Skin of body (tissue), 3 donors: ENCODE data around the gene RIPK4. TPM values are rescaled to one million over a fixed set of nuclear protein-coding genes. Genes with fewer than 3 reads are reported as not detected.

Experiments used
- DNase-seq: peaks from one replicate; lab custom pipeline; 2025; lab: John Stamatoyannopoulos, UW
- small RNA-seq: library from RNA; depleted of rRNA; stranded (forward); fragments of <200 nt; gene quantifications from one replicate; pipeline ENCODE3, GENCODE V24; 2014; ENCODE audit warnings: low replicate concordance
- total RNA-seq: library from RNA; depleted of rRNA; stranded (reverse); fragments of >200 nt; gene quantifications from one replicate; pipeline ENCODE4 v1.2.3, GENCODE V29; 2014

The RIPK4 gene
- total RNA-seq, 1 donor from 2014 or later, result 12.5 TPM

- DNase-seq, result no peak
Measured at GRCh38 chr21:41692185-41692565, 74.7 kb downstream of the RIPK4 start.

DNA sequence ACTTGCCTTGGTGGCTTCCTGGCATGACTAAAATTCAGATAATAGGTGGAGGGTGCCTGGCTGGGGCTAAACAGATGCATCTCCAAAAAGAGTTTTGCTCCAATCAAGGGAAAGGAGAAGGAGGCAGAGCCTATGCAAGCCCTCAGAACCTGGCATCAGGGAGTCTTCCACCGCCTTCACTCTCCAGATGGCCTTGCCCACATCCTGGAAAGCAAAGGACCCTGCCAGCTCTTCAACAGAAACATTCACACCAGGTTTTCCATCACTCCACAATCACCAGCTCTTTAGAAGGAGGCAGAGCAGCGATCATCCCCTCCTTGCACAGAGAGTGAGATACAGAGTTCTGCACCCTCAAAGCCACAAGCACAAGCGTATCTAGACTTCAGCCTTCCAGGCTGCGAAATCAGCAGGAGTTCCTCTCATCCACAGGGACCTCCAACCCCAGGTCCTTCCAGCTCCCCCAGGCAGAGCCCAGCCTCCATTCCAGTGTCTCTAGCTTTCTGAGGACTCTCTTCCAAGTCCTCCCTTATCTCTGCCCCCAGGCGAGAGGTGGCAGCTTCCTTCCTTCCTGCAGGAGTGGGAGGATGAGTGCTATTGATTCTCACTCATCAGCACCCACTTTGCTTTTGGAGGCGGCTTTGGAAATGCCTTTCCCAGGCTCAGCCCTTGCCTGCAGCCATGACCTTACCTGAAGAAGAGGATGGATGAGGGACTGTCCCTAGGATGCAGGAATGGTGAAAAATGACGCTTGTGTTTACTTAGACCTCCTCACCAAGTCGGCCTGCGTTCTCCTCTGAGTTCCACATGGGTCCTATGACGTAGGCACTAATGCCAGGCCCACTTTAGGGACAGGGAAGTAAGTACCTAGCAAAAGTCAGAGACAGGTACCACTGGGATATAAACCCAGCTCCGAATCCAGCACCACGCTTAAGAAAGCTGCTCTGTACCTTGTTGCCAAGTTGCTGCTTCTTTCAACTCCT is 75.4 kb downstream of the RIPK4 start:
- no peak for DNase-seq

Small RNAs within 50 kb of the gene (small RNA-seq; reads per million reads assigned to genes)
- 0.07 reads per million for gene MIR6814

Other genes starting within 250 kb of the RIPK4 start
- 5.1 TPM for gene PRDM15, start 112.3 kb upstream of the RIPK4 start, total RNA-seq
- 17.1 TPM for gene C2CD2, start 187.0 kb upstream of the RIPK4 start, total RNA-seq
- gene ZBTB21, start 243.3 kb upstream of the RIPK4 start, total RNA-seq, result 11.7 TPM